ENCODE results near the gene GPRC5A.

DNA sequence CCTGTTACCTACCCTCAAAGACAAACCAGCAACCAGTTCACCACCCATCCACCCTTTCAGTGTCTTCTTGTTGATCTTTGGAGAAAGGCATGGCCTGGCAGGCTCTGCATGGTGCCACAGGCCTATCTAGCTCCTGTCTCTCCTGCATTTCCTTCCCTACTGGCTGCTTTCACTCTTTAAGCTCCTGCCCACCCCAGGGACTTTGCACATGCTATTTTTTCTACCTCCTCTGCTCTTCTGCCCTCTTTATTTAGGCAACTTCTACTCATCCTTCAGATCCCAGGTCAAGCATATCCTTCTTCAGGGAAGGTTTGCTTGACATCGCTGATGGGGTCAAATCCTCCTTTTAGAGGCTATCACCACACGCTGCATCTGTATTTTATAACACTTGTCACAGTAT is 27.1 kb upstream of the GPRC5A start:
- TF ChIP-seq ZNF431 (CRISPR knock-in tag; IDR thresholded peaks at IDR 0.05; ENCODE audit: borderline replicate concordance, low read depth), result no peak
- TF ChIP-seq EZH2 (conservative IDR thresholded peaks at IDR 0.05; ENCODE audit: low read depth, low read length), result no peak
- no peak for TF ChIP-seq REPIN1 (CRISPR knock-in tag; IDR thresholded peaks at IDR 0.05; ENCODE audit: borderline replicate concordance, low read depth)
- no peak for TF ChIP-seq GTF2F1 (IDR thresholded peaks at IDR 0.05; ENCODE audit: low read length)
- TF ChIP-seq TAF1 (CRISPR knock-in tag; IDR thresholded peaks at IDR 0.05), result no peak
- TF ChIP-seq MTA1 (CRISPR knock-in tag; IDR thresholded peaks at IDR 0.05; ENCODE audit: borderline replicate concordance), result no peak
- TF ChIP-seq DMAP1 (CRISPR knock-in tag; IDR thresholded peaks at IDR 0.05), result no peak
- no peak for TF ChIP-seq EHMT2 (IDR thresholded peaks at IDR 0.05; ENCODE audit: borderline replicate concordance, low read depth, low read length)
- no peak for TF ChIP-seq POLR2AphosphoS5 (IDR thresholded peaks at IDR 0.05; ENCODE audit: low read depth, low read length)
